NCI-H524 treated with DMSO at 0.1 percent for 48 hours (cell line): ENCODE measurements around the gene SLC43A1.

Experiments used
- DNase-seq: peaks from one replicate; lab custom pipeline; 2025; lab: John Stamatoyannopoulos, UW

SLC43A1 gene

DNA sequence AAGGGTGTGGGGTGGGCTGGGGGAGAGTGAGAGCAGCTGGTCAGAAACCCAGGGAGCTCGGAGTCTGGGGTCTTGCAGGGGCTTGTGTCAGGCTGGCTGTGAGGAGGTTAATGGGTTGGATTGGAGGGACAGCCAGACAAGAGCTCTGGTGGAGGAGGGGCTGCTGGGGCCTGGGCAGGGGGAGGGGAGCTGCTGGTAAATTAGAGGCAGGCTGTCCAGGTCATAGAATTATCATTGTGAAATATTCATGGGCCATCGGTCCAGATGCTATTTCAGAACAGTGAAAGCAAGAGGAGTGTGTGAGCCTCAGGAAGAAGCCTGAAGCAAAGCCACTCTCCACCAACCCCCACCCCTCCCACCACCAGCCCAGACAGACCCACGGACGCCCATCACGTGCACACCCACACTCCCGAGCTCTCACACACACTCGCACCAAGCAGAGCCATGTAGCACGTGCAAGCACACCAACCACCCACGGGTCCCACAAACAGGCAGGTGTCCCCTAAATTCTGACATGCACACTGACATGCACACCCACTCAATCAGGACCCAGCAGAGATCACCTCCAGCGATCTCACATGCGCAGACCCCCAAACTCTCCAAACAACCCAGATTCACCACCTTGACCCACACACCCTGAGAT lies 36.4 kb downstream of the SLC43A1 start:
- no peak for DNase-seq

- no peak for DNase-seq
Measured at GRCh38 chr11:57477507-57478189, 37.9 kb downstream of the SLC43A1 start.

GRCh38 chr11:57476757-57477506 lies 38.6 kb downstream of the SLC43A1 start:
- no peak for DNase-seq

- no peak for DNase-seq
Measured at GRCh38 chr11:57476047-57476756, 39.3 kb downstream of the SLC43A1 start.

GRCh38 chr11:57475671-57476046 lies 39.8 kb downstream of the SLC43A1 start:
- DNase-seq = no peak

GRCh38 chr11:57475191-57475590 lies 40.3 kb downstream of the SLC43A1 start:
- DNase-seq = no peak

GRCh38 chr11:57474803-57475115 lies 40.7 kb downstream of the SLC43A1 start:
- DNase-seq = no peak

DNA sequence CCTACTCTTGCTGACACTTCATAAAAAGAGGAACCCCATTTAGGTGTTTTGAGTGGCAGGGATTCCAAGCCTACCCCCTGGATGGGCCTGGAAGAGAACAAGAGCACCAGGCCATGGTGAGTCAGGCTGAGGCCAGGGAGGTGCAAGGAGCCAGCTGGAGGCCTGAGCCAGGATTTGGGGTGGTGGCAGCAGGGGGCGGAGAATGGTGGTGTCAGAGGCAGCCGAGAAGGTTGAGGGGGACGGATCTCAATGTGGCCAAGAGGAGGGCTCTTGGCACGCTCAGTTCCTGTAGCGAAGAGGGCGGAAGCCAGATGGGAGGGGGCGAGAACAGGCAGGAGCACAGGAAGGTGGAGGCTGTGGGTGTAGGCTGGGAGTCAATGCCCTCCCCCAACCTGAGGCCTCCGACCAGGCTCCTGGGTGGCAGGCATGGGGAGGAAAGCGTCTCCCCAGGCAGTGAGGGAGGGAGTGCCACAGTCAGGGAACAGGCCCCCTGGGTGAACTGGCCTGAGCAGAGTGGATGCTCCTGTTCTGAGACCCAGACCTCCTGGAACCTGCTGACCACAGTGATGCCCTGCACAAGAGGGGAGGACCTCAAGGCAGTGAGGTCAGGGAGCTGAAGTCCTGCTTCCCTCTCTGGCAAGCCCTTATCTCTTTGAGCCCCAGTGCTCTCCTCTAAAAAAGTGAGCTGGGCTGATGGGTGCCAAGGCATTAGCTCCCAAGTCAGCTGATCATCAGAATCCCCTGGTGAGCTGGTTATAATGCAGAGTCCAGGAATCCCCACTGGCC lies 41.3 kb downstream of the SLC43A1 start:
- DNase-seq = no peak

GRCh38 chr11:57473285-57473841 lies 42.1 kb downstream of the SLC43A1 start:
- DNase-seq = no peak

- DNase-seq = no peak
Measured at GRCh38 chr11:57471496-57471895, 44.0 kb downstream of the SLC43A1 start.

- DNase-seq = no peak
Measured at GRCh38 chr11:57469268-57469667, 46.2 kb downstream of the SLC43A1 start.

DNA sequence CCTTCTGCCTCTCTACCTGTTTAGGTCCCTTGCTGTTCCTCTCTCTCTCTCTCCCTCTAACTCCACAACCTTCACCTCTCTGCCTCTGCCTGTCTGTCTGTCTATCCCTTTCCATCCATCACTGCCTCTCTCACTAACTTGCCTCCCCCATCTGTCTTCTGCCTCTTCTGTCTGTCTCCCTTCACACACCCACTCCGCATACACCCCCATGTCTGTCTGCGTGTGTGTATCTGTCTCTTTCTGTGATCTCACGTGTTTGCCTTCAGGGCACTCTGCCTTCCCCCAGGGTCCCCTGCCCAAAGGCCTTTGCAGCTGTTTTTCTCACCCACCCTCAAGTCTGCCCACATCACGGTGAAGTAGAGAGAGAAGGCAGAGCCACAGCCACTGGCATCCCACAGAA lies 47.2 kb downstream of the SLC43A1 start:
- DNase-seq = no peak

GRCh38 chr11:57467508-57468157 lies 47.9 kb downstream of the SLC43A1 start:
- no peak for DNase-seq

DNA sequence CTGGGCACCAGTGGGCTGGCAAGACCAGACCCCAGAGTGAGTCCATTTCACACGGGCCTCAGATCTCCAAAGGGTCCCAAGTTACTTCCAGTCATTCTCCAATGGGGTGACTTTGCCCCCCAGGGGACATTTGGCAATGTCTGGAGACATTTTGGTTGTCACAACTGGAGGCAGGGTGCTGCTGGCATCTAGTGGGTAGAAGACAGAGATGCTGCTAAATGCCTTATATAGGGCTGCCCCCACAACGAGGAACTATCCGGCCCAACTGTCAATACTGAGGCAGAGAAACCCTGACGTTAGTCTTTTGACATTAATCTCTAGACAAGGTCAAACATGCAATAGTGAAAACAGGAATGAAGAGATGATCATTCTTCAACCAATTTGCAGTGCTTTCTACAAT lies 48.8 kb downstream of the SLC43A1 start:
- no peak for DNase-seq

GRCh38 chr11:57464539-57465181 lies 50.8 kb downstream of the SLC43A1 start:
- DNase-seq = no peak

GRCh38 chr11:57463671-57464538 lies 51.6 kb downstream of the SLC43A1 start:
- no peak for DNase-seq

- no peak for DNase-seq
Measured at GRCh38 chr11:57462597-57462996, 52.9 kb downstream of the SLC43A1 start.

DNA sequence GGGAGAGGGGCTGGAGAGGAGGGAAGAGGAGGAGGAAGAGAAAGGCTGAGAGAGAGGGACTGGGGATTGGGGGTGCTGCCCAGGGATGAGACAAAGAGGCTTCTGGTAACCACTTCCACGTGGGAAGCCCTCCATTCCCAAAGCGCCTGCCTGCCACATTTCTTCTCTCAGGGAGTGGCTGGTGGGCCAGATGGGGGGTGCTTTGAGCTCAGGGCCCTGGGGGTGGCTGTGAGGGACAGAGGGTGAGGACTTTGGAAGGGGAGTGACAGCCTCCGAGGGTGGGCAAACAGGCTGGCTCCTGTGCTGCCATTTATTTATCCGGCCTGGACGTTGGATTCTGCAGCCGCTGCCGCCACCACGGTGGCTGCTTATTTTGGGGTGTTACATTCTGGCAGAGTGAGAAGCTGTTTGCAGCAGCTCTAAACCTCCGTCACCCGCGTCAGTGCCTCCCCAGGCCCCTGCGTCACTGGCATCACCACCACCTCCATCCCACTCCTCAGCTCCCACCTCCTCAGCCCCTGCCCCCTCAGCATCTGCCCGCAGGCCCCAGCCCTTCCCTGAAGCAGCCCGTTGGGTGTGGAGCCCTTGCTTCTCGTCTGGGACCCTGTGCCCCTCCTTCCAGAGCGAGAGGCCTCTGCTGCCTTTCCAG lies 53.5 kb downstream of the SLC43A1 start:
- DNase-seq = no peak
